Measurements from ENCODE around the gene ZNF516.
A peak's percentile ranks its signal among the peaks of the same experiment; 100 is the strongest.

ZNF516 gene

GRCh38 chr18:76499637-76500340 lies 4.7 kb upstream of the ZNF516 start:
- no peak for TF ChIP-seq CTCF (conservative IDR thresholded peaks at IDR 0.05; ENCODE audit: low read length)
- no peak for DNase-seq (ENCODE audit: low read depth)
- H3K4me3 ChIP-seq (ENCODE audit: low read length): no peak overlapping the region

- no peak for TF ChIP-seq CTCF (conservative IDR thresholded peaks at IDR 0.05; ENCODE audit: low read length)
- H3K4me3 ChIP-seq (ENCODE audit: low read length): no peak overlapping the region
- DNase-seq (ENCODE audit: low read depth): no peak
Observed at GRCh38 chr18:76499021-76499420, 4.0 kb upstream of the ZNF516 start.

DNA sequence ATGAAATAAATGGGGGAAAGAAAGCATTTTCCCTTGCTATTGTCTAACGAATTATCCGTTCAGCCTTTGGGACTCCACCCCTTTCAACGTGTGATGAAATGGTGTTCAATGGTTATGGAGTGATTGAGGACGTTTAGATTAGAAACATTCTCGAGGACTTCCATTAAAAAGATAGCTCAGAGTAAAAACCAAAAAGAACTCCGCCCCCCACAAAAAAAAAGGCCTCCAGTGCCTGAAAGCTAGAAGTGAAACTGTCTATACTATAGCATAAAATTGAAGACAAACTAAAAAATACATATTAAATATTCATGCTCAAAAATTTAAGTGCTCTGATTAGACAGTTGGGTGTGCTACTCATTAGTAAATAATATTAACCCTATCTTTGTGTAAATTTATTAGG lies 3.0 kb upstream of the ZNF516 start:
- no peak for TF ChIP-seq CTCF (conservative IDR thresholded peaks at IDR 0.05; ENCODE audit: low read length)
- H3K4me3 ChIP-seq (ENCODE audit: low read length): no peak overlapping the region
- DNase-seq (ENCODE audit: low read depth): no peak

DNA sequence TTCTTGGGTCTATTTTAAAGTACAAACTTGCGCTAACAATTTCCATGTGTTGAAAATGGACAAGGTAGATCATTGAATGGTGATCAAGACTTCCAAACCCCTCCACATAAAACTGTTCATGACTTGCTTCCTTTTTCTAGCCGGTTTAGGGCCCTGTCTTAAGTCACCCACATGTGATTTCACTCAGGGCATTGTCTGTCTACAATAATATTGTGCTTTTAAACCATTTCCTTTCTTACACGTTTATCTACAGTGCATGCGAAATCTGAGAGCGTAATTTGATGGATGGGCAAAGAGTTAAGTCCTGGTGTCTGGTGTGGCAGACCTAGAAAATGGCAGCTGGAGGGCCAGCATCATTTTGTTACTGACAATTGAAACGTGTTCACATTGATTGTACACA lies 2.0 kb upstream of the ZNF516 start:
- H3K4me3 ChIP-seq (ENCODE audit: low read length): no peak overlapping the region
- DNase-seq (ENCODE audit: low read depth): no peak
- no peak for TF ChIP-seq CTCF (conservative IDR thresholded peaks at IDR 0.05; ENCODE audit: low read length)

- no peak for TF ChIP-seq CTCF (conservative IDR thresholded peaks at IDR 0.05; ENCODE audit: low read length)
- peak overlapping the region; percentile 86 for H3K4me3 ChIP-seq (ENCODE audit: low read length)
- DNase-seq (ENCODE audit: low read depth): peak; percentile 71
Observed at GRCh38 chr18:76496194-76496890, 1.3 kb upstream of the ZNF516 start.

GRCh38 chr18:76495435-76496193 lies 572 bp upstream of the ZNF516 start:
- DNase-seq (ENCODE audit: low read depth): peak; percentile 39
- no peak for TF ChIP-seq CTCF (conservative IDR thresholded peaks at IDR 0.05; ENCODE audit: low read length)
- H3K4me3 ChIP-seq (ENCODE audit: low read length): peak overlapping the region; percentile 86
